Central memory CD4-positive, alpha-beta T cell (primary cell): Measurements from ENCODE around the gene ERC2.

Source experiments
- DNase-seq: peaks from one replicate; pipeline ENCODE4 v3.0.0; 2022

Gene ERC2

GRCh38 chr3:56238299-56238698 lies 230.0 kb downstream of the ERC2 start:
- no peak for DNase-seq

GRCh38 chr3:56233742-56234141 lies 234.5 kb downstream of the ERC2 start:
- no peak for DNase-seq

- DNase-seq: no peak
These were observed 239.0 kb downstream of the ERC2 start for GRCh38 chr3:56229311-56229710.

- no peak for DNase-seq
These were observed 245.4 kb downstream of the ERC2 start for GRCh38 chr3:56222866-56223265.

GRCh38 chr3:56219894-56220805 lies 248.1 kb downstream of the ERC2 start:
- no peak for DNase-seq

GRCh38 chr3:56209982-56210751 lies 258.1 kb downstream of the ERC2 start:
- no peak for DNase-seq

GRCh38 chr3:56207922-56208321 lies 260.3 kb downstream of the ERC2 start:
- no peak for DNase-seq

- DNase-seq: no peak
These were observed 262.9 kb downstream of the ERC2 start for GRCh38 chr3:56205406-56205805.

GRCh38 chr3:56202997-56203396 lies 265.3 kb downstream of the ERC2 start:
- DNase-seq: no peak

- DNase-seq: no peak
These were observed 266.9 kb downstream of the ERC2 start for GRCh38 chr3:56201407-56201806.

- no peak for DNase-seq
These were observed 268.0 kb downstream of the ERC2 start for GRCh38 chr3:56200251-56200650.

- DNase-seq: no peak
These were observed 270.3 kb downstream of the ERC2 start for GRCh38 chr3:56197991-56198390.

- DNase-seq: no peak
These were observed 270.9 kb downstream of the ERC2 start for GRCh38 chr3:56197259-56197965.

GRCh38 chr3:56196700-56197099 lies 271.6 kb downstream of the ERC2 start:
- DNase-seq: no peak

- DNase-seq: no peak
These were observed 274.7 kb downstream of the ERC2 start for GRCh38 chr3:56193519-56193918.

- DNase-seq: no peak
These were observed 276.3 kb downstream of the ERC2 start for GRCh38 chr3:56192001-56192400.

GRCh38 chr3:56190771-56191305 lies 277.4 kb downstream of the ERC2 start:
- no peak for DNase-seq

GRCh38 chr3:56190130-56190529 lies 278.1 kb downstream of the ERC2 start:
- no peak for DNase-seq

- no peak for DNase-seq
These were observed 278.7 kb downstream of the ERC2 start for GRCh38 chr3:56189536-56189935.

- no peak for DNase-seq
These were observed 280.1 kb downstream of the ERC2 start for GRCh38 chr3:56188201-56188600.

GRCh38 chr3:56187051-56187450 lies 281.2 kb downstream of the ERC2 start:
- DNase-seq: no peak

GRCh38 chr3:56185827-56186226 lies 282.4 kb downstream of the ERC2 start:
- DNase-seq: no peak

- no peak for DNase-seq
These were observed 284.7 kb downstream of the ERC2 start for GRCh38 chr3:56183529-56183928.
